Kidney (tissue), 14 donors: ENCODE measurements around the gene ANO1. TPM values are rescaled to one million over a fixed set of nuclear protein-coding genes. Genes with fewer than 3 reads are reported as not detected.

Experiments
- DNase-seq, 5 donors: peaks; one replicate each; pipeline ENCODE4 v3.0.0-alpha.2; 2013 to 2020
- FAIRE-seq: peaks from 2 replicates; lab custom pipeline; 2012; peaks lifted over from hg19 to GRCh38; lab: Jason Lieb, UNC
- H3K27ac ChIP-seq, 2 donors: one replicate each; pipeline ENCODE4 v1.7.0; 2013; ENCODE audit warnings: low read depth in 2 of 2, low read length in 2 of 2, inconsistent platforms in 1 of 2
- H3K27me3 ChIP-seq: one replicate; pipeline ENCODE4 v1.7.1; 2013; ENCODE audit warnings: low read length, inconsistent platforms; ENCODE audit not compliant: control insufficient read depth, insufficient read depth
- H3K36me3 ChIP-seq, 3 donors: one replicate each; pipeline versions ENCODE4 v1.7.0 to v1.7.1; 2013; ENCODE audit warnings: low read length in 3 of 3, control low read depth in 1 of 3, inconsistent platforms in 1 of 3; ENCODE audit not compliant: insufficient read depth in 3 of 3, control insufficient read depth in 2 of 3
- H3K4me1 ChIP-seq, 3 donors: one replicate each; pipeline versions ENCODE4 v1.7.0 to v1.7.1; 2013; ENCODE audit warnings: low read length in 3 of 3, inconsistent platforms in 1 of 3, low read depth in 1 of 3; ENCODE audit not compliant: control insufficient read depth in 2 of 3, insufficient read depth in 2 of 3
- H3K4me3 ChIP-seq, 3 donors: one replicate each; pipeline versions ENCODE4 v1.7.0 to v1.8.1; 2013; ENCODE audit warnings: low read length in 3 of 3, control low read depth in 1 of 3, inconsistent platforms in 1 of 3
- H3K9ac ChIP-seq, 3 donors: one replicate each; pipeline versions ENCODE4 v1.7.0 to v1.7.1; 2013; ENCODE audit warnings: low read length in 3 of 3, control low read depth in 1 of 3, inconsistent platforms in 1 of 3
- H3K9me3 ChIP-seq, 3 donors: one replicate each; pipeline versions ENCODE4 v1.7.0 to v1.7.1; 2013; ENCODE audit warnings: low read length in 3 of 3, control low read depth in 1 of 3, inconsistent platforms in 1 of 3; ENCODE audit not compliant: control insufficient read depth in 2 of 3, insufficient read depth in 1 of 3
- intact Hi-C: fragments of 100-400 bp; cut with DNase I; formaldehyde crosslinking; loops from one replicate; pipeline ENCODE4 v1.11.1; 2022
- polyA plus RNA-seq: library from polyadenylated mRNA; stranded (reverse); fragments of 350-450 nt; fragmentation: Illumina TruSeq; extraction: RNeasy Lipid Tissue Mini Kit (QIAGEN cat#74804); gene quantifications from one replicate; pipeline ENCODE4 v1.2.3, GENCODE V29; 2014; ENCODE audit warnings: low read depth, low replicate concordance; ENCODE audit not compliant: insufficient read depth
- total RNA-seq: library from RNA; stranded (reverse); fragmentation: NEBNext Ultra II Directional; extraction: Animal tissue kit (Norgen Biotek cat#: 25700); gene quantifications from one replicate; pipeline ENCODE4 v1.2.1, GENCODE V29; 2021
- TF ChIP-seq, protein P1 (sequence below): IDR thresholded peaks from 3 replicates; pipeline ENCODE4 v1.5.1; 2012; ENCODE audit warnings: mild to moderate bottlenecking, moderate library complexity, borderline replicate concordance; ENCODE audit not compliant: insufficient read depth; ENCODE audit errors: extremely low read depth
- donor health status: control.
- donor health status: control.
- donor health status: control.
- donor health status: control.
- donor health status: control.
- donor health status: DM: yes; HTN: yes; CAD: no.
- donor health status: Normal renal cell carcinoma (clear cell type).

The ANO1 gene
- total and polyA plus RNA-seq, 2 donors from 2014 or later, result 2.0 to 15.1 TPM

DNA sequence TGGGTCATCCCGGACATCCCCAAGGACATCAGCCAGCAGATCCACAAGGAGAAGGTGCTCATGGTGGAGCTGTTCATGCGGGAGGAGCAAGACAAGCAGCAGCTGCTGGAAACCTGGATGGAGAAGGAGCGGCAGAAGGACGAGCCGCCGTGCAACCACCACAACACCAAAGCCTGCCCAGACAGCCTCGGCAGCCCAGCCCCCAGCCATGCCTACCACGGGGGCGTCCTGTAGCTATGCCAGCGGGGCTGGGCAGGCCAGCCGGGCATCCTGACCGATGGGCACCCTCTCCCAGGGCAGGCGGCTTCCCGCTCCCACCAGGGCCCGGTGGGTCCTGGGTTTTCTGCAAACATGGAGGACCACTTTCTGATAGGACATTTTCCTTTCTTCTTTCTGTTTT lies 109.7 kb downstream of the ANO1 start:
- H3K36me3 ChIP-seq, result no peaks in the 10 kb centered on the region
- H3K9me3 ChIP-seq, result peaks cover 0 to 2% (median 0%) of the 10 kb centered on the region in 3 donors
- TF ChIP-seq, protein P1, sequence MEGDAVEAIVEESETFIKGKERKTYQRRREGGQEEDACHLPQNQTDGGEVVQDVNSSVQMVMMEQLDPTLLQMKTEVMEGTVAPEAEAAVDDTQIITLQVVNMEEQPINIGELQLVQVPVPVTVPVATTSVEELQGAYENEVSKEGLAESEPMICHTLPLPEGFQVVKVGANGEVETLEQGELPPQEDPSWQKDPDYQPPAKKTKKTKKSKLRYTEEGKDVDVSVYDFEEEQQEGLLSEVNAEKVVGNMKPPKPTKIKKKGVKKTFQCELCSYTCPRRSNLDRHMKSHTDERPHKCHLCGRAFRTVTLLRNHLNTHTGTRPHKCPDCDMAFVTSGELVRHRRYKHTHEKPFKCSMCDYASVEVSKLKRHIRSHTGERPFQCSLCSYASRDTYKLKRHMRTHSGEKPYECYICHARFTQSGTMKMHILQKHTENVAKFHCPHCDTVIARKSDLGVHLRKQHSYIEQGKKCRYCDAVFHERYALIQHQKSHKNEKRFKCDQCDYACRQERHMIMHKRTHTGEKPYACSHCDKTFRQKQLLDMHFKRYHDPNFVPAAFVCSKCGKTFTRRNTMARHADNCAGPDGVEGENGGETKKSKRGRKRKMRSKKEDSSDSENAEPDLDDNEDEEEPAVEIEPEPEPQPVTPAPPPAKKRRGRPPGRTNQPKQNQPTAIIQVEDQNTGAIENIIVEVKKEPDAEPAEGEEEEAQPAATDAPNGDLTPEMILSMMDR, result no peak
- DNase-seq (no peak), FAIRE-seq (no peak)
- H3K27ac ChIP-seq, result no peak overlapping the region
- intact Hi-C loops, result loop anchor here (10.0 kb wide), 1 partner anchor 263 kb away; no protein-coding TSS in a partner anchor
- H3K27me3 ChIP-seq, result no peaks in the 10 kb centered on the region
- H3K9ac ChIP-seq, result no peak overlapping the region
- H3K4me3 ChIP-seq, result no peak overlapping the region
- H3K4me1 ChIP-seq, result peaks cover 0 to 2% (median 0%) of the 10 kb centered on the region in 3 donors

DNA sequence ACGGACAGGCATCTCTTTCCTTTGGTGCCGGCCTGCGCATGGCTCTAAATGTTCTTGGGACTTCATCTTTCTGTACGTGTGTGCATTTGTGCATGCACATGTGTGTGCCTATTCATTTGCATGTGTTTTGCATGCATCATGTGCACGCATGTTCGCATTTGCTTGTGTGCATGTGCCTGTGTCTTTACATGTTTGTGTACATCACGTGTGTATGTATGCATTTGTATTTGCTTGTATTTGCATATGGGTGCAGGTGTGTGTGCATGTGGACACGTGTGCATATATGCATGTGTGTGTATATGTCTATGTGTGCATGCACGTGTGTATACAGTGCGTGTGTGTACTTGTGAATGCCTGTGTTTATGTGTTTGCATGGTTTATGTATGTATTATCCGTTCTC lies 111.5 kb downstream of the ANO1 start:
- Histone ChIP-seq H3K4me3 (no peak overlapping the region), H3K9ac (no peak overlapping the region), H3K27me3 (no peaks in the 10 kb centered on the region), H3K36me3 (no peaks in the 10 kb centered on the region), H3K4me1 (peaks cover 0 to 2% (median 0%) of the 10 kb centered on the region in 3 donors), H3K27ac (no peak overlapping the region), H3K9me3 (peaks cover 0 to 2% (median 0%) of the 10 kb centered on the region in 3 donors)
- TF ChIP-seq, protein P1, result no peak
- intact Hi-C loops, result loop anchor here (10.0 kb wide), 2 partner anchors 265 to 495 kb away; no protein-coding TSS in a partner anchor
- DNase-seq (no peak), FAIRE-seq (no peak)

- FAIRE-seq, result no peak
- intact Hi-C loops, result loop anchor here (10.0 kb wide), 1 partner anchor 497 kb away; no protein-coding TSS in a partner anchor
Observed at GRCh38 chr11:70191495-70192140, 113.5 kb downstream of the ANO1 start.

More at GRCh38 chr11:70191495-70192140, 113.5 kb downstream of the ANO1 start:
- Histone ChIP-seq H3K9ac (no peak overlapping the region), H3K36me3 (no peaks in the 10 kb centered on the region), H3K4me3 (no peak overlapping the region), H3K27ac (no peak overlapping the region), H3K27me3 (no peaks in the 10 kb centered on the region), H3K9me3 (peaks cover 0 to 2% (median 0%) of the 10 kb centered on the region in 3 donors), H3K4me1 (peaks cover 0 to 2% (median 0%) of the 10 kb centered on the region in 3 donors)
- TF ChIP-seq, protein P1, result peak; percentile 83
- peak; percentile 77 to 91 (median 86) for DNase-seq
